Amniotic stem cell (primary cell): Measurements from ENCODE around the gene SMIM10L1.

ENCODE experiments used
- DNase-seq: peaks from one replicate; lab custom pipeline; 2025; lab: John Stamatoyannopoulos, UW

The SMIM10L1 gene

GRCh38 chr12:11186837-11187236, 15.8 kb downstream of the SMIM10L1 start, which contains the start of gene TAS2R42:
TAS2R42 (minus strand) TSS chr12:11186937; CDS start chr12:11186937, 0 bp downstream.
- no peak for DNase-seq

- DNase-seq = no peak
Measured at GRCh38 chr12:11202811-11203210, 31.8 kb downstream of the SMIM10L1 start.

- no peak for DNase-seq
Measured at GRCh38 chr12:11204173-11204572, 33.2 kb downstream of the SMIM10L1 start.

- DNase-seq = no peak
Measured at GRCh38 chr12:11209113-11209512, 38.1 kb downstream of the SMIM10L1 start.
